ENCODE measurements around the gene ADCYAP1R1.
A peak's percentile ranks its signal among the peaks of the same experiment; 100 is the strongest.

ADCYAP1R1 gene

DNA sequence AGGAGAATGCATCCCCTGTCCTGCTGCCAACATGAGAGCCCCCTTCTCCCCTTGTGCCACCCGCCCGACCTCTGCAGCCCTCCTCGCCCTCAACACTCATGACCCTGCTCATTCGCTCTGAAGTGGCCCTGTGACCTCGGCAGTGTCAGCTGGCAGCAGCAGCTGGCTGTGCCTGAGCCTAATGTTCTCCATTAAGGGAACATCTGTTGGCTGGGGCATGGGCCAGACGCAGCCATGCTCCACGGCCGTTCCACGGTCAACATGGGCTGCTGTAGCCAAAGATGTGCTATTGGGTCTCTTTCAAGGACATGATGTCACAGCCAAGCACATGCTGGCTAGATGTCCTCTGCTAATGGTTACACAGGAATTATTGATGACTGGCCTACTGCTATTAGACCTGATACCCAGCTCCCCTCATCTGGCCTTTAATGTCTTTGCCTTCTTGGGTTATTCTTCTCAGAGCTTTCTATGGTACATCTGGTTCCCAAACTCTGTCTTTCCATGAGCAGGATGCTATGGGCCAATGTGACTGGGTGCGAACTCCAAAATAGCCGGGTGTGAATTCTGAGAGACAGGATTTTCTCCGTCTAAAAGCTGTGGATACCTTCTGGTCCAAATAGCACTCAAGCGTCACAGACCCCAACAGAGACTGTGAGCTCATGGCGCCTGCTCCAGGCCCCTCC lies 22.4 kb downstream of the ADCYAP1R1 start:
- Histone ChIP-seq H3K14ac (ENCODE audit: low read length) (peak overlapping the region; percentile 48), H3K27ac (replicated peaks; ENCODE audit: low read length) (no peak overlapping the region), H4K91ac (ENCODE audit: low read depth, low read length, poor library complexity) (peak overlapping the region; percentile 33), H3K27me3 (ENCODE audit: control insufficient read depth in 3 of 3, insufficient read depth in 3 of 3, low read depth in 1 of 3, low read length in 3 of 3) (no peaks in the 10 kb centered on the region), H2BK120ac (ENCODE audit: low read depth, low read length) (no peak overlapping the region), H2BK15ac (ENCODE audit: low read length) (no peak overlapping the region), H2BK5ac (ENCODE audit: low read length) (no peak overlapping the region), H3K4me2 (ENCODE audit: insufficient read depth, low read length, poor library complexity, severe bottlenecking) (no peak overlapping the region), H3K9ac (ENCODE audit: low read depth, low read length, poor library complexity) (no peak overlapping the region), H3K4me3 (ENCODE audit: low read length in 2 of 2) (no peak overlapping the region), H2AK5ac (ENCODE audit: low read depth, low read length) (no peak overlapping the region), H3K23ac (ENCODE audit: low read depth, low read length, poor library complexity) (peak overlapping the region; percentile 16), H3K79me1 (ENCODE audit: low read depth, low read length) (peaks cover 3% of the 10 kb centered on the region), H4K8ac (ENCODE audit: low read depth, low read length) (no peak overlapping the region), H3K18ac (ENCODE audit: low read length) (peak overlapping the region; percentile 15), H3K36me3 (replicated peaks in 1 of 2; ENCODE audit: control insufficient read depth in 2 of 2, insufficient read depth in 2 of 2, low read length in 2 of 2) (peaks cover 0 to 3% of the 10 kb centered on the region in 2 donors), H2AFZ (ENCODE audit: low read length) (no peak overlapping the region), H3K4me1 (ENCODE audit: control insufficient read depth in 2 of 2, insufficient read depth in 1 of 2, low read depth in 1 of 2, low read length in 2 of 2) (peaks cover 0 to 12% of the 10 kb centered on the region in 2 donors), H2BK12ac (ENCODE audit: low read length) (no peak overlapping the region), H3K9me3 (replicated peaks in 1 of 2; ENCODE audit: control insufficient read depth in 2 of 2, insufficient read depth in 1 of 2, low read depth in 1 of 2, low read length in 2 of 2) (peaks cover 0 to 11% of the 10 kb centered on the region in 2 donors), H3K4ac (ENCODE audit: low read length) (no peak overlapping the region)
- no peak for DNase-seq (ENCODE audit: low spot score)
- WGBS, 2 donors (ENCODE audit: extremely low coverage in 2 of 2, insufficient read length in 2 of 2, insufficient replicate concordance in 1 of 2): no CpG with 5 or more reads among the region's 14 CpGs

GRCh38 chr7:31075086-31075405 lies 22.9 kb downstream of the ADCYAP1R1 start:
- no CpG with 5 or more reads among the region's 5 CpGs for WGBS, 2 donors (ENCODE audit: extremely low coverage in 2 of 2, insufficient read length in 2 of 2, insufficient replicate concordance in 1 of 2)
- H3K14ac ChIP-seq (ENCODE audit: low read length): no peak overlapping the region
- H2AFZ ChIP-seq (ENCODE audit: low read length): no peak overlapping the region
- no peak for DNase-seq (ENCODE audit: low spot score)
- H3K27me3 ChIP-seq (ENCODE audit: control insufficient read depth in 3 of 3, insufficient read depth in 3 of 3, low read depth in 1 of 3, low read length in 3 of 3): no peaks in the 10 kb centered on the region
- no peak overlapping the region for H3K4ac ChIP-seq (ENCODE audit: low read length)
- H3K4me3 ChIP-seq (ENCODE audit: low read length in 2 of 2): no peak overlapping the region
- no peak overlapping the region for H2AK5ac ChIP-seq (ENCODE audit: low read depth, low read length)
- H3K23ac ChIP-seq (ENCODE audit: low read depth, low read length, poor library complexity): no peak overlapping the region
- H3K9me3 ChIP-seq (replicated peaks in 1 of 2; ENCODE audit: control insufficient read depth in 2 of 2, insufficient read depth in 1 of 2, low read depth in 1 of 2, low read length in 2 of 2): peaks cover 0 to 11% of the 10 kb centered on the region in 2 donors
- H3K79me1 ChIP-seq (ENCODE audit: low read depth, low read length): peaks cover 3% of the 10 kb centered on the region
- H3K9ac ChIP-seq (ENCODE audit: low read depth, low read length, poor library complexity): no peak overlapping the region
- H3K36me3 ChIP-seq (replicated peaks in 1 of 2; ENCODE audit: control insufficient read depth in 2 of 2, insufficient read depth in 2 of 2, low read length in 2 of 2): peaks cover 0 to 3% of the 10 kb centered on the region in 2 donors
- H3K27ac ChIP-seq (replicated peaks; ENCODE audit: low read length): no peak overlapping the region
- H2BK5ac ChIP-seq (ENCODE audit: low read length): peak overlapping the region; percentile 8
- no peak overlapping the region for H2BK15ac ChIP-seq (ENCODE audit: low read length)
- peaks cover 0 to 13% of the 10 kb centered on the region in 2 donors for H3K4me1 ChIP-seq (ENCODE audit: control insufficient read depth in 2 of 2, insufficient read depth in 1 of 2, low read depth in 1 of 2, low read length in 2 of 2)
- no peak overlapping the region for H3K4me2 ChIP-seq (ENCODE audit: insufficient read depth, low read length, poor library complexity, severe bottlenecking)
- H2BK120ac ChIP-seq (ENCODE audit: low read depth, low read length): no peak overlapping the region
- H4K91ac ChIP-seq (ENCODE audit: low read depth, low read length, poor library complexity): no peak overlapping the region
- H4K8ac ChIP-seq (ENCODE audit: low read depth, low read length): no peak overlapping the region
- no peak overlapping the region for H2BK12ac ChIP-seq (ENCODE audit: low read length)
- no peak overlapping the region for H3K18ac ChIP-seq (ENCODE audit: low read length)

GRCh38 chr7:31076051-31076450 lies 23.9 kb downstream of the ADCYAP1R1 start:
- Histone ChIP-seq H3K14ac (ENCODE audit: low read length) (no peak overlapping the region), H2BK15ac (ENCODE audit: low read length) (peak overlapping the region; percentile 38), H3K36me3 (replicated peaks in 1 of 2; ENCODE audit: control insufficient read depth in 2 of 2, insufficient read depth in 2 of 2, low read length in 2 of 2) (peaks cover 0 to 3% of the 10 kb centered on the region in 2 donors), H3K18ac (ENCODE audit: low read length) (peak overlapping the region; percentile 33), H3K4me2 (ENCODE audit: insufficient read depth, low read length, poor library complexity, severe bottlenecking) (no peak overlapping the region), H3K4me3 (ENCODE audit: low read length in 2 of 2) (no peak overlapping the region), H3K4me1 (ENCODE audit: control insufficient read depth in 2 of 2, insufficient read depth in 1 of 2, low read depth in 1 of 2, low read length in 2 of 2) (peaks cover 0 to 10% of the 10 kb centered on the region in 2 donors), H3K4ac (ENCODE audit: low read length) (no peak overlapping the region), H3K27me3 (ENCODE audit: control insufficient read depth in 3 of 3, insufficient read depth in 3 of 3, low read depth in 1 of 3, low read length in 3 of 3) (no peaks in the 10 kb centered on the region), H3K9me3 (replicated peaks in 1 of 2; ENCODE audit: control insufficient read depth in 2 of 2, insufficient read depth in 1 of 2, low read depth in 1 of 2, low read length in 2 of 2) (peaks cover 0 to 11% of the 10 kb centered on the region in 2 donors), H3K23ac (ENCODE audit: low read depth, low read length, poor library complexity) (peak overlapping the region; percentile 36), H3K79me1 (ENCODE audit: low read depth, low read length) (peaks cover 3% of the 10 kb centered on the region), H4K91ac (ENCODE audit: low read depth, low read length, poor library complexity) (no peak overlapping the region), H2AK5ac (ENCODE audit: low read depth, low read length) (no peak overlapping the region), H2BK12ac (ENCODE audit: low read length) (no peak overlapping the region), H2BK5ac (ENCODE audit: low read length) (no peak overlapping the region), H4K8ac (ENCODE audit: low read depth, low read length) (no peak overlapping the region), H3K27ac (replicated peaks; ENCODE audit: low read length) (no peak overlapping the region), H2BK120ac (ENCODE audit: low read depth, low read length) (no peak overlapping the region), H3K9ac (ENCODE audit: low read depth, low read length, poor library complexity) (no peak overlapping the region), H2AFZ (ENCODE audit: low read length) (no peak overlapping the region)
- WGBS, 2 donors (ENCODE audit: extremely low coverage in 2 of 2, insufficient read length in 2 of 2, insufficient replicate concordance in 1 of 2): no CpG with 5 or more reads among the region's 8 CpGs
- DNase-seq (ENCODE audit: low spot score): no peak

DNA sequence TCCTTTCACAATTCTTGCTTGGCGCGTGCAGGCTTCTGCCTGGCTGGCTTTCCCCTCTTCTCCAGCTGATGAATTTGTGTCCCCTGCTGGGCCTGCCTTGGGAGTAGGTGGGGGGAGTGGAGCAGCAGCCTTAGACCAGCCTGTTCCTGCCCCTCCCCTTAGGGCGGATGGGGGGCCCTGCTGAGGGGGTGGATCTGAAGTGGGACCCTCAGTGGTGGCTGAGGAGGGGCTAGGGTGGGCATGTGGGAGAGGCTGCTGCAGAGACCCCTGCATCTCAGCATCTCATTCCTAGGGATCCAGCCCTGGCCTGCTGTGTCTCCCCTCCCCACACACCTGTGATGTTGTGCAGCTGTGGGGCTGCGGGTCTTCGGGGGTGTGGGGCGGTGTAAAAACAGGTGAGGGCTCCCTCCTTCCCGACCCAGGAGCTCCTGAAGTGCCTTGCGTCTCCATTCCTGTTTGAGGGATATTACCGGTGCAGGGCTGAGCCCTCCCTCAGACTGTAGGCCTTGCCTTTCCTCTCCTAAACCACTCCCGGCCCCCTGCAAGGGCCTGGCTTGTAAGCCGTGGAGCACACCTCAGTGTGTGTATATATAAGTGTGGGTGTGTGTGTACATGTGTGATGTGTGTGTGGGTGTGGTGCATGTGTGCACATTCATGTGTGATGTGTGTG lies 24.7 kb downstream of the ADCYAP1R1 start:
- H3K79me1 ChIP-seq (ENCODE audit: low read depth, low read length): peaks cover 3% of the 10 kb centered on the region
- no peak overlapping the region for H3K4ac ChIP-seq (ENCODE audit: low read length)
- H4K91ac ChIP-seq (ENCODE audit: low read depth, low read length, poor library complexity): no peak overlapping the region
- peaks cover 0 to 11% of the 10 kb centered on the region in 2 donors for H3K9me3 ChIP-seq (replicated peaks in 1 of 2; ENCODE audit: control insufficient read depth in 2 of 2, insufficient read depth in 1 of 2, low read depth in 1 of 2, low read length in 2 of 2)
- H3K27me3 ChIP-seq (ENCODE audit: control insufficient read depth in 3 of 3, insufficient read depth in 3 of 3, low read depth in 1 of 3, low read length in 3 of 3): no peaks in the 10 kb centered on the region
- peaks cover 0 to 3% of the 10 kb centered on the region in 2 donors for H3K36me3 ChIP-seq (replicated peaks in 1 of 2; ENCODE audit: control insufficient read depth in 2 of 2, insufficient read depth in 2 of 2, low read length in 2 of 2)
- H3K27ac ChIP-seq (replicated peaks; ENCODE audit: low read length): no peak overlapping the region
- no peak overlapping the region for H3K9ac ChIP-seq (ENCODE audit: low read depth, low read length, poor library complexity)
- H3K14ac ChIP-seq (ENCODE audit: low read length): no peak overlapping the region
- no peak overlapping the region for H2BK5ac ChIP-seq (ENCODE audit: low read length)
- peak overlapping the region; percentile 68 for H4K8ac ChIP-seq (ENCODE audit: low read depth, low read length)
- no peak overlapping the region for H2AFZ ChIP-seq (ENCODE audit: low read length)
- H3K4me3 ChIP-seq (ENCODE audit: low read length in 2 of 2): peak overlapping the region in 1 of 2 donors; percentile 66
- H3K4me2 ChIP-seq (ENCODE audit: insufficient read depth, low read length, poor library complexity, severe bottlenecking): no peak overlapping the region
- no peak overlapping the region for H3K23ac ChIP-seq (ENCODE audit: low read depth, low read length, poor library complexity)
- no peak overlapping the region for H2BK15ac ChIP-seq (ENCODE audit: low read length)
- H2BK120ac ChIP-seq (ENCODE audit: low read depth, low read length): no peak overlapping the region
- no peak overlapping the region for H2AK5ac ChIP-seq (ENCODE audit: low read depth, low read length)
- peak overlapping the region; percentile 58 for H3K18ac ChIP-seq (ENCODE audit: low read length)
- no CpG with 5 or more reads among the region's 11 CpGs for WGBS, 2 donors (ENCODE audit: extremely low coverage in 2 of 2, insufficient read length in 2 of 2, insufficient replicate concordance in 1 of 2)
- H3K4me1 ChIP-seq (ENCODE audit: control insufficient read depth in 2 of 2, insufficient read depth in 1 of 2, low read depth in 1 of 2, low read length in 2 of 2): peaks cover 0 to 4% of the 10 kb centered on the region in 2 donors
- no peak for DNase-seq (ENCODE audit: low spot score)
- no peak overlapping the region for H2BK12ac ChIP-seq (ENCODE audit: low read length)

All from neuronal stem cell (in vitro differentiated cells).